HG03139 (cell line): ENCODE results near the gene ABHD14A.
"Not testable (repeated sequence)": the region's sequence is repeated elsewhere in the genome, so short reads cannot be mapped to it uniquely, and the experiment has no call there.

Experiments
- ATAC-seq: cut with Tn5 transposase; IDR thresholded peaks from one replicate; pipeline ENCODE4 v1.9.1; 2021; ENCODE audit not compliant: unreplicated experiment

The ABHD14A gene

GRCh38 chr3:51974963-51975851 lies at the start of gene ABHD14A:
Gene ABHD14A, plus strand, starts transcription at chr3:51975064. Its CDS starts 72 bp downstream, at chr3:51975136.
- peak; percentile 49 for ATAC-seq

- ATAC-seq: no peak
Observed at GRCh38 chr3:51927061-51927977, 47.5 kb upstream of the ABHD14A start.

GRCh38 chr3:51928438-51928837 lies 46.4 kb upstream of the ABHD14A start:
- ATAC-seq: no peak

GRCh38 chr3:51928981-51929380 lies 45.9 kb upstream of the ABHD14A start:
- ATAC-seq: not testable (repeated sequence)

- ATAC-seq: no peak
Observed at GRCh38 chr3:51929420-51930003, 45.4 kb upstream of the ABHD14A start.

- no peak for ATAC-seq
Observed at GRCh38 chr3:51930439-51930838, 44.4 kb upstream of the ABHD14A start.

- ATAC-seq: no peak
Observed at GRCh38 chr3:51931756-51932155, 43.1 kb upstream of the ABHD14A start.

- no peak for ATAC-seq
Observed at GRCh38 chr3:51932471-51933370, 42.1 kb upstream of the ABHD14A start.

GRCh38 chr3:51933471-51934138 lies 41.3 kb upstream of the ABHD14A start:
- ATAC-seq: no peak

- ATAC-seq: no peak
Observed at GRCh38 chr3:51934139-51934850, 40.6 kb upstream of the ABHD14A start.

GRCh38 chr3:51934991-51935885 lies 39.6 kb upstream of the ABHD14A start:
- ATAC-seq: no peak

GRCh38 chr3:51935886-51936755 lies 38.7 kb upstream of the ABHD14A start:
- no peak for ATAC-seq

GRCh38 chr3:51937014-51937413 lies 37.9 kb upstream of the ABHD14A start:
- no peak for ATAC-seq

GRCh38 chr3:51937611-51938450 lies 37.0 kb upstream of the ABHD14A start:
- ATAC-seq: no peak

- ATAC-seq: no peak
Observed at GRCh38 chr3:51938780-51939425, 36.0 kb upstream of the ABHD14A start.
